ENCODE results near the gene PSMC1.
A peak's percentile ranks its signal among the peaks of the same experiment; 100 is the strongest.

PSMC1 gene

GRCh38 chr14:90302529-90303303 lies 46.4 kb downstream of the PSMC1 start:
- no peak for DNase-seq (ENCODE audit: low spot score)

DNA sequence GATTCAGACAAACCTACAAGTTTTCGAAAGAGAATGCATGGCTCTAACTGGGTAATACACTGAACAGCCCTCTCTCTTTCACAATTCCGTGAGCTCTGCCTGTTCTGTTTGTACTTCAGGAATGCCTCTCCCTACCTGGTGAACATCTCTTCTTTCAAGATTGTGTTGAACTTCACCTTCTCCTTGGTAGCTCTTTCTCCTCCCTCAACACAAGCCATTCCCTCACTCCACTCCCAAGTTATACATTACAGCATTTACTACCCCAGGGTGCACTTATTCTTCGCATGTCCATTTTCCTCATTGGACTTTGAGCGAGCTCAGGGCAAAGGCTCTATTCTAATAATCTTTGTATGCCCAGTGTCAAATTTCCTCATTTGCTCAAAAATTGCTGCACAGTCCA lies 47.1 kb downstream of the PSMC1 start:
- DNase-seq (ENCODE audit: low spot score) = no peak

- no peak for DNase-seq (ENCODE audit: low spot score)
Observed at GRCh38 chr14:90304502-90304901, 48.1 kb downstream of the PSMC1 start.

GRCh38 chr14:90305176-90305601 lies 48.8 kb downstream of the PSMC1 start:
- no peak for DNase-seq (ENCODE audit: low spot score)

DNA sequence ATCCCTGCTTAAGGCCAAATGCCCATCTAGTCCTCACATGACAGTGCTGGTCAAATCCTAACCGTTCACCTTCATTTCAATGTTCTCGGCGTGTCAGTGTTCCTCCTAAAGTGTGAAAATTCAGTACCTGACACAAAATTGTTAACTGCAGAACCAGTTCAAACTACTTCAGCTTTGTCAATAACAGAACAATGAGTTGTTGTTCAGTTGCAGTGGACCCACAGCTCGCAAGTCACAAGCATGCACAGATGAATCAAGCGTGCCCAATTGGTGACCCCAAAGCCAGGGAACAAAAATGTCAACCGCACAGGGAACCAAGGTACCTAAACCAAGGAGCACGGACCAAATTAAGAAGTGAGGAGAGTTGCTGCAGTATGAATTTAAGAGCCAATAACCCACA lies 52.2 kb downstream of the PSMC1 start:
- peak; percentile 73 for DNase-seq (ENCODE audit: low spot score)

GRCh38 chr14:90317286-90317685 lies 60.9 kb downstream of the PSMC1 start:
- DNase-seq (ENCODE audit: low spot score) = no peak

DNA sequence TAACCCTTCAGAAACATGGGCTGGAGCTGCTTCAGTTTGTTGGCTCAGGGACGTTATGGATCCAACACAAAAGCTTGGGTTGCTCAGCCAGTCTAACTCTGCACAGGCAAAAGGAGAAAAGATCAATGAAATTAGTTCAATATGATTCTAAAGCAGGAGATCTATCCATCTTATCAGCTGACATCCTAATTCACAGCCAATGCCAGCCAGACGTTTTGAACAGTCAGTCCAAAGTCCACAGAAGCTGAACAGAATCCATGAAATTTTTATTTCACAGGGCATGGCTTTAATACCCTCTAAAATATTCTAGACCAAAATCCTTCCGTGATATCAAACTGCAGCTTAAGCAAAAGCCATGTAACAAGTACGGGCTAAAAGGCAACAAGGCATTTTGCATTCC lies 61.7 kb downstream of the PSMC1 start:
- DNase-seq (ENCODE audit: low spot score) = no peak

- DNase-seq (ENCODE audit: low spot score) = no peak
Observed at GRCh38 chr14:90319173-90319572, 62.8 kb downstream of the PSMC1 start.

GRCh38 chr14:90319634-90320541 lies 63.5 kb downstream of the PSMC1 start:
- no peak for DNase-seq (ENCODE audit: low spot score)

DNA sequence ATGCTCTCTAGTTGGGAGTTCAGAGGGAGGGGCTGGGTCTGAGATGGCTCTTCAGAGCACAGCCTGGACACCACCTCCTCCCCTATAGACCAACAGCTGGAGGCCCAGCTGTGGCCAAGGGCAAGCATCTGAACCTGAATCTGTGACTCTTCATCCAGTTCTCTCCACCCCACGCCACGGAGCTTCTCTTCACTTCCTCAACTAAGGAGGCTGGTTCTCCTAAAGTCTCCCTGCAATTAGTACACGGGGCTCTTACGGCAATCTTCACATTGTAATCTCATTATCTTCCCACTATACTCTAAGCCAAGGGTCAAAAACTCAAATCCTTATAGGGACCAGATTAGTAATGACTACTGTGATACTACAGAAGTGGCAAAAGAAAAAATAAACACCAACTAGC lies 65.5 kb downstream of the PSMC1 start:
- no peak for DNase-seq (ENCODE audit: low spot score)
